ENCODE data around the gene DPF3. TPM values are rescaled to one million over a fixed set of nuclear protein-coding genes. Genes with fewer than 3 reads are reported as not detected.

DPF3 gene
- total RNA-seq, 1 donor from 2014 or later, result 3.0 TPM

- no peak overlapping the region for H3K27ac Mint-ChIP-seq (ENCODE audit: unreplicated experiment)
- no peak for DNase-seq (ENCODE audit: low spot score)
Observed at GRCh38 chr14:72714871-72715214, 179.1 kb downstream of the DPF3 start.

GRCh38 chr14:72714094-72714493 lies 179.8 kb downstream of the DPF3 start:
- no peak overlapping the region for H3K27ac Mint-ChIP-seq (ENCODE audit: unreplicated experiment)
- no peaks in the 10 kb centered on the region for H3K9me3 Mint-ChIP-seq (ENCODE audit: unreplicated experiment)
- H3K36me3 Mint-ChIP-seq (ENCODE audit: low read depth, unreplicated experiment), result no peaks in the 10 kb centered on the region
- H3K4me1 Mint-ChIP-seq (ENCODE audit: unreplicated experiment), result peaks cover 2% of the 10 kb centered on the region
- TF ChIP-seq, protein P1, sequence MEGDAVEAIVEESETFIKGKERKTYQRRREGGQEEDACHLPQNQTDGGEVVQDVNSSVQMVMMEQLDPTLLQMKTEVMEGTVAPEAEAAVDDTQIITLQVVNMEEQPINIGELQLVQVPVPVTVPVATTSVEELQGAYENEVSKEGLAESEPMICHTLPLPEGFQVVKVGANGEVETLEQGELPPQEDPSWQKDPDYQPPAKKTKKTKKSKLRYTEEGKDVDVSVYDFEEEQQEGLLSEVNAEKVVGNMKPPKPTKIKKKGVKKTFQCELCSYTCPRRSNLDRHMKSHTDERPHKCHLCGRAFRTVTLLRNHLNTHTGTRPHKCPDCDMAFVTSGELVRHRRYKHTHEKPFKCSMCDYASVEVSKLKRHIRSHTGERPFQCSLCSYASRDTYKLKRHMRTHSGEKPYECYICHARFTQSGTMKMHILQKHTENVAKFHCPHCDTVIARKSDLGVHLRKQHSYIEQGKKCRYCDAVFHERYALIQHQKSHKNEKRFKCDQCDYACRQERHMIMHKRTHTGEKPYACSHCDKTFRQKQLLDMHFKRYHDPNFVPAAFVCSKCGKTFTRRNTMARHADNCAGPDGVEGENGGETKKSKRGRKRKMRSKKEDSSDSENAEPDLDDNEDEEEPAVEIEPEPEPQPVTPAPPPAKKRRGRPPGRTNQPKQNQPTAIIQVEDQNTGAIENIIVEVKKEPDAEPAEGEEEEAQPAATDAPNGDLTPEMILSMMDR (IDR thresholded peaks at IDR 0.05; ENCODE audit: unreplicated experiment), result no peak
- H3K27me3 Mint-ChIP-seq (ENCODE audit: unreplicated experiment), result no peaks in the 10 kb centered on the region
- H3K4me3 Mint-ChIP-seq (ENCODE audit: unreplicated experiment), result no peak overlapping the region
- no peak for DNase-seq (ENCODE audit: low spot score)

More at GRCh38 chr14:72714871-72715214, 179.1 kb downstream of the DPF3 start:
- H3K9me3 Mint-ChIP-seq (ENCODE audit: unreplicated experiment), result no peaks in the 10 kb centered on the region
- peaks cover 2% of the 10 kb centered on the region for H3K4me1 Mint-ChIP-seq (ENCODE audit: unreplicated experiment)
- H3K36me3 Mint-ChIP-seq (ENCODE audit: low read depth, unreplicated experiment), result no peaks in the 10 kb centered on the region
- no peaks in the 10 kb centered on the region for H3K27me3 Mint-ChIP-seq (ENCODE audit: unreplicated experiment)
- H3K4me3 Mint-ChIP-seq (ENCODE audit: unreplicated experiment), result no peak overlapping the region
- TF ChIP-seq, protein P1 (IDR thresholded peaks at IDR 0.05; ENCODE audit: unreplicated experiment), result no peak

DNA sequence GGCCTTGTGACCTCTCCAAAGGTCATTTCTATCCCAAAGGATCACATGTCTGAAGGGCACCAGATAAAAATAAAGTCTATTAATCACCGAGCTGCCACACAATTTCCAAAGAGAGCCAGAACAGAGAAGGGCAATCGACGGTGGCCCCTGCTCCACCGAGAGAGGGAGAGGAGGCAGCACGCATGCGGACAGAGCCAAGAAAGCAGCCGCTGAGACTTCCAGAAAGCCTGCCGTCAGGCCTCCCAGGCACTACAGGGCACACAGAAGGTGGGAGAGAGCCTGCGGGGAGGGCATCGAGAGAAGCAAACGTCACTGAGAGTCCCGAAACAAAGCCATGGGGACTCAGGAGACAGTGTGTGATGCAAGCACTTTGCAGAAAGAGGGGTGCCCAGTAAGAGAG lies 182.0 kb downstream of the DPF3 start:
- Mint-ChIP-seq H3K36me3 (ENCODE audit: low read depth, unreplicated experiment) (no peaks in the 10 kb centered on the region), H3K27ac (ENCODE audit: unreplicated experiment) (no peak overlapping the region), H3K27me3 (ENCODE audit: unreplicated experiment) (no peaks in the 10 kb centered on the region), H3K9me3 (ENCODE audit: unreplicated experiment) (no peaks in the 10 kb centered on the region), H3K4me1 (ENCODE audit: unreplicated experiment) (peaks cover 2% of the 10 kb centered on the region), H3K4me3 (ENCODE audit: unreplicated experiment) (no peak overlapping the region)
- TF ChIP-seq, protein P1 (IDR thresholded peaks at IDR 0.05; ENCODE audit: unreplicated experiment), result no peak
- no peak for DNase-seq (ENCODE audit: low spot score)

- no peaks in the 10 kb centered on the region for H3K36me3 Mint-ChIP-seq (ENCODE audit: low read depth, unreplicated experiment)
- H3K27me3 Mint-ChIP-seq (ENCODE audit: unreplicated experiment), result no peaks in the 10 kb centered on the region
- H3K9me3 Mint-ChIP-seq (ENCODE audit: unreplicated experiment), result no peaks in the 10 kb centered on the region
- DNase-seq (ENCODE audit: low spot score), result no peak
- peaks cover 2% of the 10 kb centered on the region for H3K4me1 Mint-ChIP-seq (ENCODE audit: unreplicated experiment)
- TF ChIP-seq, protein P1 (IDR thresholded peaks at IDR 0.05; ENCODE audit: unreplicated experiment), result no peak
- H3K4me3 Mint-ChIP-seq (ENCODE audit: unreplicated experiment), result no peak overlapping the region
- H3K27ac Mint-ChIP-seq (ENCODE audit: unreplicated experiment), result no peak overlapping the region
Observed at GRCh38 chr14:72709916-72710611, 183.8 kb downstream of the DPF3 start.

GRCh38 chr14:72708708-72709475 lies 185.0 kb downstream of the DPF3 start:
- Mint-ChIP-seq H3K4me1 (ENCODE audit: unreplicated experiment) (peaks cover 1% of the 10 kb centered on the region), H3K36me3 (ENCODE audit: low read depth, unreplicated experiment) (no peaks in the 10 kb centered on the region), H3K27ac (ENCODE audit: unreplicated experiment) (no peak overlapping the region), H3K27me3 (ENCODE audit: unreplicated experiment) (no peaks in the 10 kb centered on the region), H3K9me3 (ENCODE audit: unreplicated experiment) (no peaks in the 10 kb centered on the region), H3K4me3 (ENCODE audit: unreplicated experiment) (no peak overlapping the region)
- DNase-seq (ENCODE audit: low spot score), result no peak
- TF ChIP-seq, protein P1 (IDR thresholded peaks at IDR 0.05; ENCODE audit: unreplicated experiment), result no peak

All from endothelial cell (in vitro differentiated cells).